Skeletal muscle tissue (tissue), 4 donors: Measurements from ENCODE around the gene GLIPR2. TPM values are rescaled to one million over a fixed set of nuclear protein-coding genes. Genes with fewer than 3 reads are reported as not detected.
"Not testable (repeated sequence)": the region's sequence is repeated elsewhere in the genome, so short reads cannot be mapped to it uniquely, and the experiment has no call there.

Source experiments
- H3K27ac ChIP-seq: one replicate; pipeline ENCODE4 v1.7.0; 2013; ENCODE audit warnings: mild to moderate bottlenecking, low read depth, low read length, inconsistent platforms
- H3K27me3 ChIP-seq, 3 donors: one replicate each; pipeline ENCODE4 v1.7.0; 2013; ENCODE audit warnings: low read length in 3 of 3; ENCODE audit not compliant: control insufficient read depth in 3 of 3, insufficient read depth in 3 of 3
- H3K36me3 ChIP-seq, 3 donors: one replicate each; pipeline ENCODE4 v1.7.0; 2013; ENCODE audit warnings: low read length in 3 of 3; ENCODE audit not compliant: control insufficient read depth in 3 of 3, insufficient read depth in 3 of 3
- H3K4me1 ChIP-seq, 3 donors: one replicate each; pipeline ENCODE4 v1.7.0; 2013; ENCODE audit warnings: low read length in 3 of 3, mild to moderate bottlenecking in 3 of 3; ENCODE audit not compliant: control insufficient read depth in 3 of 3, insufficient read depth in 3 of 3
- H3K4me3 ChIP-seq, 3 donors: one replicate each; pipeline ENCODE4 v1.7.0; 2013; ENCODE audit warnings: low read length in 3 of 3
- H3K9ac ChIP-seq, 3 donors: one replicate each; pipeline ENCODE4 v1.7.0; 2013; ENCODE audit warnings: low read length in 3 of 3, mild to moderate bottlenecking in 3 of 3, moderate library complexity in 2 of 3, low read depth in 1 of 3
- H3K9me3 ChIP-seq, 3 donors: one replicate each; pipeline ENCODE4 v1.7.0; 2013; ENCODE audit warnings: low read length in 3 of 3; ENCODE audit not compliant: control insufficient read depth in 3 of 3
- total RNA-seq: library from RNA; depleted of rRNA; stranded (reverse); fragments of >200 nt; gene quantifications from one replicate; pipeline ENCODE4 v1.2.3, GENCODE V29; 2014
- donor health status: Osteomylitis.

GLIPR2 gene
- total RNA-seq, 1 donor from 2014 or later: 69.4 TPM

GRCh38 chr9:36120705-36121104 lies 15.8 kb upstream of the GLIPR2 start:
- no peaks in the 10 kb centered on the region for H3K27me3 ChIP-seq
- H3K9me3 ChIP-seq: no peaks in the 10 kb centered on the region
- H3K4me1 ChIP-seq: no peaks in the 10 kb centered on the region
- no peak overlapping the region for H3K9ac ChIP-seq
- H3K27ac ChIP-seq: no peak overlapping the region
- H3K36me3 ChIP-seq: peaks cover 0 to 21% (median 3%) of the 10 kb centered on the region in 3 donors
- no peak overlapping the region for H3K4me3 ChIP-seq

DNA sequence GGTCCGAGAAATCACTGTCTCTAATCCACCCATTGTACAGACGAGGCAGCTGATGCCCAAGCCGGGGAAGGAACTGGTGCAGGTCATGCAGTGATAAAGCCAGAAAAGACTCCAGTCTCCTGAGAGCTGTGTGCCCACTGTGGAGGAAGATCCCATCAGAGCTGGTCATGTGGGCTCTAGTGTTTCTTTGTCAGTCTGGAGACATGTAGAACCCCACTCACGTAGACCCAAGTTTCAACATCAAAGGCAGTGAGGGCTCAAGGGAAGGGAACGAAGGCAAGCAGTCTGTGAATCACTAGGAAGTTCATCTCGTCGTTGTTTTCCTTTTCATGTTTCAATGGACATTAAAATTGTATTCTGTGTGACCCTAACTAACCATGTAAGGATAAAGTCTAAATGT lies 14.6 kb upstream of the GLIPR2 start:
- no peak overlapping the region for H3K9ac ChIP-seq
- peaks cover 0 to 18% (median 3%) of the 10 kb centered on the region in 3 donors for H3K36me3 ChIP-seq
- H3K27ac ChIP-seq: no peak overlapping the region
- H3K4me1 ChIP-seq: no peaks in the 10 kb centered on the region
- no peak overlapping the region for H3K4me3 ChIP-seq
- no peaks in the 10 kb centered on the region for H3K27me3 ChIP-seq
- H3K9me3 ChIP-seq: no peaks in the 10 kb centered on the region

DNA sequence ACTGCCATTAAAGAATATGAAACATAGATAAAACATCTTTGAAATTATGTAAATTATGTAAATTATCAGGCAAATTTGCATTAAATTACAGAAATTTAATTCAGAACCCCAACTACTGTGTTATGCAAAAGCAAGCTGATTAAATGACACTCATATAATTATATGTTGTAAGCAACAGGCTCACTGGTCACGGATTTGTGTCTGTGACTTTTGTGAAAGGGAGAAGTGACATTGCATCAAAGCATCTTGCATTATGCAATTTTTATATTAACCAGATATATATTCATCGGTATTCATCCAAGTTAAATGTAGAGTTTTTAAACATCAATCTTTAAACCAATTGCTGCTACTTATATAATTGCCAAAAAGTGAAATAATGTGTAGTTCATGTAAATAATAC lies 13.0 kb upstream of the GLIPR2 start:
- Histone ChIP-seq H3K27ac (no peak overlapping the region), H3K36me3 (peaks cover 0 to 16% (median 3%) of the 10 kb centered on the region in 3 donors), H3K4me3 (no peak overlapping the region), H3K9ac (no peak overlapping the region), H3K4me1 (no peaks in the 10 kb centered on the region), H3K9me3 (no peaks in the 10 kb centered on the region), H3K27me3 (no peaks in the 10 kb centered on the region)

DNA sequence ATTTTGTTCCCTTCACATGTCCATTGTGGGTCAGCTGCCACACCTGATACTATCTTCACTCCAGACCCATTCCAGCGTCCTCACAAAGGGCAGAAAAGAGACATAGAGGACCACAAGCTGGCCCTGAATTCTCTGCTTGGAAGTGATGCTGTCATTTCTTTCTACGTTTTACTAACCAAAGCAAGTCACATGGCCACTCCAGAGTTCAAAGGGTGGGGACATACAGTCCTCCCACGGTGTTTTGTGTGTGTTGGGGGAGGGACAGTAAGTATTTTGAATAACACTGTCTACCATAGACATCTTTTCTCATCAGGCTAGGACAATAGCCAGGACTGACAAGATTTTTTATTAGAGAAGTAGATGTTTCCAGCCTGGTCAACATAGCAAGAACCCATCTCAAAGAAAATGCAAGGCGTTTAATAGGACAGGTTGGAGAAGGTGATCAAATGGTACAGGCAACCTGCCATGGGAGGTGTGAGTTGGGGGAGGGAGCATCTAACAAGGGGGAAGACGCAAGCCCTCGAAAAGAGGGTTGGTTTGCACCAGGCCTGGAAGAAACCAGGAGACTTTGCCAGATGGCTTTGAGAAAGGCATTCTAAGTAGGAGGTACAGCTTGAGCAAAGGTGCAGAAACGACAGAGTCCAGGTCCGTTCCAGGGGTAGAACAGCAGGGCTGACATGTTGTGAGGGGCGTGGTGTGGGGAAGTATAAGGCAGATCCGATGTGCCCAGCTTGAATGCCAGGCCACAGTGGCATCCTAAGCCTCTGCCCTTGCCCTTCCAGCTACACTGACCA lies 11.3 kb upstream of the GLIPR2 start:
- Histone ChIP-seq H3K4me3 (no peak overlapping the region), H3K4me1 (no peaks in the 10 kb centered on the region), H3K27me3 (no peaks in the 10 kb centered on the region), H3K27ac (no peak overlapping the region), H3K9ac (no peak overlapping the region), H3K36me3 (peaks cover 0 to 12% (median 3%) of the 10 kb centered on the region in 3 donors), H3K9me3 (no peaks in the 10 kb centered on the region)

- no peak overlapping the region for H3K27ac ChIP-seq
- H3K4me1 ChIP-seq: no peaks in the 10 kb centered on the region
- H3K9me3 ChIP-seq: no peaks in the 10 kb centered on the region
- H3K36me3 ChIP-seq: peaks cover 0 to 12% (median 3%) of the 10 kb centered on the region in 3 donors
- H3K9ac ChIP-seq: no peak overlapping the region
- H3K4me3 ChIP-seq: no peak overlapping the region
- H3K27me3 ChIP-seq: no peaks in the 10 kb centered on the region
Observed at GRCh38 chr9:36126016-36126730, 10.4 kb upstream of the GLIPR2 start.

- Histone ChIP-seq H3K4me3 (no peak overlapping the region), H3K27me3 (no peaks in the 10 kb centered on the region), H3K9me3 (no peaks in the 10 kb centered on the region), H3K27ac (no peak overlapping the region), H3K4me1 (no peaks in the 10 kb centered on the region), H3K9ac (no peak overlapping the region), H3K36me3 (peaks cover 0 to 4% (median 0%) of the 10 kb centered on the region in 3 donors)
Observed at GRCh38 chr9:36127652-36128244, 8.8 kb upstream of the GLIPR2 start.

DNA sequence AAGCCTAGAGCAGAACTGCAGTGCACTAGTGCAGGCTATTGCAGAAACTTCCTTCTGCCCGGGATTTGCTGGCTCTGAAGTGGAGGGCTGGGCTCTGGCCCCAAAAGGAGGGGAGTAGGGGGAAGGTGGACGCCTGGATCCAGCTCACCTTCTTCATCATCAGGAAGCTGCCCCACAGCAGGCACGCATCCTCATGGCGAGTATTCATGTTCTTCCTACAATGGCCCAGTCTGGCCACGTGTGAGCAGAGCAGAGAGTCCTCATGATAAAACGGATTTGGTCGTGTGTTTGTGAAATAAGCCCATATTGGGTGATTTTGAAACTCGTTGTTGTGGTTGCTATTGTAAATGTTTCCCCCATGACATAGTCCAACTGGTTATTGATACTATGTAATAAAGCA lies 8.2 kb upstream of the GLIPR2 start:
- Histone ChIP-seq H3K4me3 (no peak overlapping the region), H3K36me3 (no peaks in the 10 kb centered on the region), H3K27me3 (no peaks in the 10 kb centered on the region), H3K4me1 (no peaks in the 10 kb centered on the region), H3K27ac (no peak overlapping the region), H3K9me3 (no peaks in the 10 kb centered on the region), H3K9ac (no peak overlapping the region)

DNA sequence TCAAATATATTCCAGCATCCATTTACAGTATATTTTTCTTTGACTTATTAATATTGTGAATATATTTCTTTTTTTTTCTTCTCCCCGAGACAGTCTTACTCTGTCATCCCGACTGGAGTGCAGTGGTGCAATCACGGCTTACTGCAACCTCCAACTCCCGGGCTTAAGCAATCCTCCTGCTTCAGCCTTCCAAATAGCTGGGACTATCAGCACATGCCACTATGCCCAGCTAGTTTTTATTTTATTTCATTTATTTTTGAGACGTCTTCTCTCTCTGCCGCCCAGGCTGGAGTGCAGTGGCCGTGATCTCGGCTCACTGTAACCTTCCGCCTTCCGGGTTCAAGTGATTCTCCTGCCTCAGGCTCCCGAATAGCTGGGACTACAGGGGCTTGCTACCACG lies 7.4 kb upstream of the GLIPR2 start:
- H3K4me1 ChIP-seq: no peaks in the 10 kb centered on the region
- no peaks in the 10 kb centered on the region for H3K9me3 ChIP-seq
- H3K27me3 ChIP-seq: no peaks in the 10 kb centered on the region
- H3K9ac ChIP-seq: no peak overlapping the region
- no peak overlapping the region for H3K27ac ChIP-seq
- no peaks in the 10 kb centered on the region for H3K36me3 ChIP-seq
- no peak overlapping the region for H3K4me3 ChIP-seq

DNA sequence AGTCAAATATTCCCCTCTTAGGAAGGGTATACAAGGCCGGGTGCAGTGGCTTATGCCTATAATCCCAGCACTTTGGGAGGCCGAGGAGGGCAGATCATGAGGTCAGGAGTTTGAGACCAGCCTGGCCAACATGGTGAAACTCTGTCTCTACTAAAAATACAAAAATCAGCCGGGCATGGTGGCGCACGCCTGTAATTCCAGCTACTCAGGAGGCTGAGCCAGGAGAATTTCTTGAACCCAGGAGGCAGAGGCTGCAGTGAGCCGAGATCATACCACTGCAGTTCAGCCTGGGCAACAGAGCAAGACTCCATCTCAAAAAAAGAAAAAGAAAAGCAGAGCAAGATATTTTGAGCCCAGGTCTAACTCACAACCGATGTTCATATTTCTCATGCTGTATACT lies 4.9 kb upstream of the GLIPR2 start:
- H3K27me3 ChIP-seq, H3K27ac ChIP-seq, H3K9ac ChIP-seq, H3K36me3 ChIP-seq, H3K9me3 ChIP-seq, H3K4me3 ChIP-seq, H3K4me1 ChIP-seq: not testable (repeated sequence)

DNA sequence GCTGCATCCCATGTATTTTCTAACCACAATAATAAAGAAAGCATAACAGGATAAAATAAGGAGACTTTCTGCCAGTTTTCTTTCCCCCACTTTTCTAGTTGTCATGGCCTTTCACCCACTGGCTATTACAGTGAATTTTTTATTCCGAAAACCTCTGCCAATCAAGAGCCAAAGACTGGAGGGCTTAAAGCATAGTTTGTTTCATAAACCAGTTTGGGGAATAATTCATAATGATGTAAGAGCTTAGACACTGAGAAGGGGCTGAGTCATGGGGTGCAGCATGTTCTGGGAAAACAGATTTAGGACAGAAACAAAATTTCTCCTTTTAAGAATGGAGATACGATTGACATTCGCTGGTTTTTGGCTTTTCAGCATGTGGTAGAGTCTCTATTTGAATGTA lies 4.4 kb upstream of the GLIPR2 start:
- no peak overlapping the region for H3K27ac ChIP-seq
- H3K9me3 ChIP-seq: no peaks in the 10 kb centered on the region

More for the DNA sequence above, 4.4 kb upstream of the GLIPR2 start:
- Histone ChIP-seq H3K4me1 (peaks cover 4 to 12% (median 9%) of the 10 kb centered on the region in 3 donors), H3K4me3 (no peak overlapping the region), H3K27me3 (peaks cover 0 to 7% (median 5%) of the 10 kb centered on the region in 3 donors), H3K36me3 (no peaks in the 10 kb centered on the region), H3K9ac (no peak overlapping the region)
